Measurements from ENCODE around the gene RAB27A. TPM values are rescaled to one million over a fixed set of nuclear protein-coding genes. Genes with fewer than 3 reads are reported as not detected.
A peak's percentile ranks its signal among the peaks of the same experiment; 100 is the strongest.

Gene RAB27A
- total RNA-seq, 1 experiment from 2014 or later = 8.7 TPM

DNA sequence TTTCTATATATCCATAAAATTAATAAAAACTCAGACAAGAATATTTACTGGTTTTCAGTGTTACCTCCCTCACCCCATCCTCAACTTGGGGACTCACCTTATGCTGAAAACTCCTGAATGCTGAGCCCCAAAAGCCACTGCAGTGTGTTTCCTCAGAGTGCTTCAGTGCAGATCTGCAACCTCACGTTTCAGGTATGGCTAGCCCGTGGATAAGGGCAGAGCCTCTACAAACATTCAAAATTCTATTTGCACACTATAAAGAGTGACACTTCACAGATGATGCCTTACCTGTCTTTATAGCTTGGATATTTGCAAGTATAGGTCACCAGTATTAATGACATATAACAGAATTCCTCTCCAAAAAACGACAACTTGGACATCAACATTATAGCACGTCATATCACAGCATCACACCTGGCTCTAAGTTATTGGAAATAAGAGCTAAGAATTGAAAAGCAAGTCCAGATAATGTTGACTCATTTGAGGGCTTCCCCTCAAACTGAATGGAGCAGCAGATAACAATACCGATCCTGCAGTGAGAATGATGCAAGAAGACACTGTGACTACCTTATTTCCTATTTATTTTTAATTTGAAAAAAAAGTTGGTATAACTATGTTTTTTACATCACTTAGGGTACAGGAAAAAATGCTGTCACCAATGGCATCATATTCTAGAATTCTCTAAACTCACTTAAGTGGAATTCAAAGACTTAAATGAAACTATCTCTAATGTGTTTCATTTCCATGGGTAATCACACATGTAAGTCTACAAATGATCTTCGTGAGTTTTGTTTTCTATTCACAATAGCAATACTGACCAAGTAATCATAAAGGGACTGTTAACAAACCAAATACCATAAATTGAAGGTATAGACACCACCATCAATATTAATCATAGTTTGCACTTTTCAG is 52.1 kb downstream of the RAB27A start:
- Mint-ChIP-seq H3K27me3 (ENCODE audit: insufficient read depth, unreplicated experiment) (no peaks in the 10 kb centered on the region), H3K9me3 (ENCODE audit: unreplicated experiment) (no peaks in the 10 kb centered on the region), H3K4me1 (ENCODE audit: low read depth, unreplicated experiment) (peaks cover 16% of the 10 kb centered on the region), H3K36me3 (ENCODE audit: insufficient read depth, unreplicated experiment) (no peaks in the 10 kb centered on the region), H3K4me3 (ENCODE audit: unreplicated experiment) (no peak overlapping the region), H3K27ac (ENCODE audit: unreplicated experiment) (no peak overlapping the region)
- BruUV-seq (replicated peaks) = no TSS peak
- intact Hi-C loops (cut with micrococcal nuclease; ENCODE audit: unreplicated experiment) = no loop called here
- POLR2A ChIA-PET = no interaction called here
- TF ChIP-seq, protein P1, sequence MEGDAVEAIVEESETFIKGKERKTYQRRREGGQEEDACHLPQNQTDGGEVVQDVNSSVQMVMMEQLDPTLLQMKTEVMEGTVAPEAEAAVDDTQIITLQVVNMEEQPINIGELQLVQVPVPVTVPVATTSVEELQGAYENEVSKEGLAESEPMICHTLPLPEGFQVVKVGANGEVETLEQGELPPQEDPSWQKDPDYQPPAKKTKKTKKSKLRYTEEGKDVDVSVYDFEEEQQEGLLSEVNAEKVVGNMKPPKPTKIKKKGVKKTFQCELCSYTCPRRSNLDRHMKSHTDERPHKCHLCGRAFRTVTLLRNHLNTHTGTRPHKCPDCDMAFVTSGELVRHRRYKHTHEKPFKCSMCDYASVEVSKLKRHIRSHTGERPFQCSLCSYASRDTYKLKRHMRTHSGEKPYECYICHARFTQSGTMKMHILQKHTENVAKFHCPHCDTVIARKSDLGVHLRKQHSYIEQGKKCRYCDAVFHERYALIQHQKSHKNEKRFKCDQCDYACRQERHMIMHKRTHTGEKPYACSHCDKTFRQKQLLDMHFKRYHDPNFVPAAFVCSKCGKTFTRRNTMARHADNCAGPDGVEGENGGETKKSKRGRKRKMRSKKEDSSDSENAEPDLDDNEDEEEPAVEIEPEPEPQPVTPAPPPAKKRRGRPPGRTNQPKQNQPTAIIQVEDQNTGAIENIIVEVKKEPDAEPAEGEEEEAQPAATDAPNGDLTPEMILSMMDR (IDR thresholded peaks at IDR 0.05; ENCODE audit: insufficient read depth in 1 of 2, low read depth in 1 of 2, low read length in 1 of 2, severe bottlenecking in 1 of 2, unreplicated experiment in 1 of 2) = no peak
- DNase-seq = no peak
- H3K4me3 ChIP-seq (ENCODE audit: low read depth, low read length) = no peak overlapping the region
- H3K36me3 ChIP-seq (ENCODE audit: control insufficient read depth, insufficient read depth, low read length) = no peaks in the 10 kb centered on the region
- CTCF ChIA-PET = interaction anchor here (0.6 kb wide), 1 partner anchor 500 kb away, joined by 3 read pairs; no protein-coding TSS in a partner anchor
- H3K4me1 ChIP-seq = peaks cover 10% of the 10 kb centered on the region
- no peaks in the 10 kb centered on the region for H3K9me3 ChIP-seq
- H3K27me3 ChIP-seq (replicated peaks; ENCODE audit: control insufficient read depth, insufficient read depth, low read length) = no peaks in the 10 kb centered on the region

DNA sequence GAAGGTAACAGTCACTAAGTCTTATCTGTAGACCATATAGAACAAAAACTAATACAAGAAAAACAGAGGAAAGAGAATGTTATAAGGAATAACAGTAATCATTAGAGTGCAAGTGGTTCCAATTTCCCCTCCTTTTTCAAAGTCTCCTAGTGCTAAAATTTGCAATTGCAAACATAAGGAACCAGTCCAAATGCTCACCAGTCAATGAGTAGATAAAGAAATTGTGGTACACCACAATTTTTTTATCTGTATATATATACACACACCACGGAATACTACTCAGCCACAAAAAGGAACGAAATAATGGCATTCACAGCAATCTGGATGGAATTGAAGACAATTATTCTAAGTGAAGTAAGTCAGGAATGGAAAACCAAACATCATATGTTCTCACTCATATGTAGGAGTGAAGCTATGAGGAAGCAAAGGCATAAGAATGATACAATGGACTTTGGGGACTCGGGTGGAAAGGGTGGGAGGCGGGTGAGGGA is 54.0 kb downstream of the RAB27A start:
- Mint-ChIP-seq H3K4me3 (ENCODE audit: unreplicated experiment) (no peak overlapping the region), H3K27ac (ENCODE audit: unreplicated experiment) (no peak overlapping the region), H3K36me3 (ENCODE audit: insufficient read depth, unreplicated experiment) (no peaks in the 10 kb centered on the region), H3K27me3 (ENCODE audit: insufficient read depth, unreplicated experiment) (no peaks in the 10 kb centered on the region), H3K9me3 (ENCODE audit: unreplicated experiment) (no peaks in the 10 kb centered on the region), H3K4me1 (ENCODE audit: low read depth, unreplicated experiment) (peaks cover 16% of the 10 kb centered on the region)
- POLR2A ChIA-PET = no interaction called here
- H3K9me3 ChIP-seq = no peaks in the 10 kb centered on the region
- CTCF ChIA-PET = no interaction called here
- H3K27me3 ChIP-seq (replicated peaks; ENCODE audit: control insufficient read depth, insufficient read depth, low read length) = no peaks in the 10 kb centered on the region
- intact Hi-C loops (cut with micrococcal nuclease; ENCODE audit: unreplicated experiment) = no loop called here
- BruUV-seq (replicated peaks) = no TSS peak
- no peak for DNase-seq
- H3K4me3 ChIP-seq (ENCODE audit: low read depth, low read length) = no peak overlapping the region
- H3K36me3 ChIP-seq (ENCODE audit: control insufficient read depth, insufficient read depth, low read length) = no peaks in the 10 kb centered on the region
- peaks cover 10% of the 10 kb centered on the region for H3K4me1 ChIP-seq
- TF ChIP-seq, protein P1 (IDR thresholded peaks at IDR 0.05; ENCODE audit: insufficient read depth in 1 of 2, low read depth in 1 of 2, low read length in 1 of 2, severe bottlenecking in 1 of 2, unreplicated experiment in 1 of 2) = no peak

DNA sequence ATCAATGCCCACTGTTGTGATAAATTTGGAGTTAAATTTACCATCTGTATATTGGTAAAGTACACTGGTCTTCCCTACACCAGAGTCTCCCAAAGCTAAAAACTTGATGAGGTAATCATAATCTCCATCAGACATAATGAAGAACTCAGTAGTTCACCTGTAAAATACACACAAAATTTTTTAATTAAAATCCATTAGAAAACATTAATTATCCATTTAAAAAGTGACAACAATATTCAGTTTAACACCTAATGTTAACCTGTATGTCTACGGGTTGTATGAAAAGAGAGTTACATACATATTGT is 54.9 kb downstream of the RAB27A start:
- Mint-ChIP-seq H3K9me3 (ENCODE audit: unreplicated experiment) (no peaks in the 10 kb centered on the region), H3K27ac (ENCODE audit: unreplicated experiment) (no peak overlapping the region), H3K27me3 (ENCODE audit: insufficient read depth, unreplicated experiment) (no peaks in the 10 kb centered on the region), H3K4me1 (ENCODE audit: low read depth, unreplicated experiment) (peaks cover 16% of the 10 kb centered on the region), H3K4me3 (ENCODE audit: unreplicated experiment) (peak overlapping the region; percentile 36), H3K36me3 (ENCODE audit: insufficient read depth, unreplicated experiment) (no peaks in the 10 kb centered on the region)
- CTCF ChIA-PET = no interaction called here
- TF ChIP-seq, protein P1 (IDR thresholded peaks at IDR 0.05; ENCODE audit: insufficient read depth in 1 of 2, low read depth in 1 of 2, low read length in 1 of 2, severe bottlenecking in 1 of 2, unreplicated experiment in 1 of 2) = no peak
- Histone ChIP-seq H3K9me3 (no peaks in the 10 kb centered on the region), H3K36me3 (ENCODE audit: control insufficient read depth, insufficient read depth, low read length) (no peaks in the 10 kb centered on the region), H3K4me1 (peaks cover 10% of the 10 kb centered on the region), H3K27me3 (replicated peaks; ENCODE audit: control insufficient read depth, insufficient read depth, low read length) (no peaks in the 10 kb centered on the region), H3K4me3 (ENCODE audit: low read depth, low read length) (no peak overlapping the region)
- no TSS peak for BruUV-seq (replicated peaks)
- intact Hi-C loops (cut with micrococcal nuclease; ENCODE audit: unreplicated experiment) = no loop called here
- POLR2A ChIA-PET = no interaction called here
- DNase-seq = no peak
